ENCODE results near the gene THUMPD1. TPM values are rescaled to one million over a fixed set of nuclear protein-coding genes. Genes with fewer than 3 reads are reported as not detected.

Gene THUMPD1
- total and polyA plus RNA-seq, 2 experiments from 2014 or later = 44.6 to 93.0 TPM

DNA sequence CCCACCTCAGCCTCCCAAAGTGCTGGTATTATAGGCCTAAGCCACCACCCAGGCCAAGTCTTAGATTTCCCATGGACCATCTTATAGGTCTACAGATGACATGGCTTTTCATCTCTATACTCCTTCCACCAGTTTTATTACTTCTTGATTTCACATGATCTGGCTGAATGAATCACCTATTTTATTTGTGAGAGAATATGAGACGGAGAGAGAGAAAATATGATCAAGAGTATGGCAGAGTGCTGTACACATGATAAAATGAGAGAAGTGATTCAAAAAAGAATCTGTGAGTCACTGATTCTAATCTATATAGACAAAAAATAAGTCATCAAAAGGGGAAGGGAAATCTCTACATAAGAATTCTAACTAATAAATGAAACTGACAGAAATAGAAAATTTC is 57.8 kb downstream of the THUMPD1 start (continued):
- TF ChIP-seq EZH2phosphoT487 (IDR thresholded peaks at IDR 0.05; ENCODE audit: unreplicated experiment) = no peak
- TF ChIP-seq NANOG (IDR thresholded peaks at IDR 0.05; ENCODE audit: borderline replicate concordance) = no peak
- no peak for TF ChIP-seq JUNB (IDR thresholded peaks at IDR 0.05; ENCODE audit: unreplicated experiment)
- TF ChIP-seq POLR2AphosphoS5 (IDR thresholded peaks at IDR 0.05; ENCODE audit: low read depth) = no peak

Small RNA genes within 50 kb of the gene (small RNA-seq; reads per million reads assigned to genes)
- 0.10 reads per million for gene RNU6-944P (ENCODE audit: low replicate concordance)

Other genes starting within 250 kb of the THUMPD1 start
- gene ACSM2B, start 165.5 kb downstream of the THUMPD1 start, total RNA-seq (2014; rRNA removed; shearing (Covaris generic)) = not detected in 2 replicates
- gene ACSM2B, start 165.5 kb downstream of the THUMPD1 start, polyA plus RNA-seq (2016; fragmentation: Nextera tagmentation; extraction: Ambion mirVana) = not detected in 2 replicates
- 0.38 and 1.4 TPM in 2 replicates for gene ACSM1, start 44.1 kb downstream of the THUMPD1 start, total RNA-seq (2014; rRNA removed; shearing (Covaris generic))
- 0.26 and 0.34 TPM in 2 replicates for gene ACSM1, start 44.1 kb downstream of the THUMPD1 start, polyA plus RNA-seq (2016; fragmentation: Nextera tagmentation; extraction: Ambion mirVana)
- 8.7 and 13.4 TPM in 2 replicates for gene ACSM3, start 22.2 kb upstream of the THUMPD1 start, total RNA-seq (2014; rRNA removed; shearing (Covaris generic))
- 4.8 and 5.7 TPM in 2 replicates for gene ACSM3, start 22.2 kb upstream of the THUMPD1 start, polyA plus RNA-seq (2016; fragmentation: Nextera tagmentation; extraction: Ambion mirVana)
- 14.0 and 19.5 TPM in 2 replicates for gene ERI2, start 64.7 kb upstream of the THUMPD1 start, total RNA-seq (2014; rRNA removed; shearing (Covaris generic))
- gene ERI2, start 64.7 kb upstream of the THUMPD1 start, polyA plus RNA-seq (2016; fragmentation: Nextera tagmentation; extraction: Ambion mirVana) = 4.2 and 7.2 TPM in 2 replicates
- 5.9 and 6.9 TPM in 2 replicates for gene REXO5, start 64.7 kb upstream of the THUMPD1 start, total RNA-seq (2014; rRNA removed; shearing (Covaris generic))
- 5.4 and 6.5 TPM in 2 replicates for gene REXO5, start 64.7 kb upstream of the THUMPD1 start, polyA plus RNA-seq (2016; fragmentation: Nextera tagmentation; extraction: Ambion mirVana)
- 13.7 and 16.0 TPM in 2 replicates for gene DCUN1D3, start 158.5 kb upstream of the THUMPD1 start, total RNA-seq (2014; rRNA removed; shearing (Covaris generic))
- gene DCUN1D3, start 158.5 kb upstream of the THUMPD1 start, polyA plus RNA-seq (2016; fragmentation: Nextera tagmentation; extraction: Ambion mirVana) = 8.0 and 8.5 TPM in 2 replicates
- gene LYRM1, start 159.0 kb upstream of the THUMPD1 start, total RNA-seq (2014; rRNA removed; shearing (Covaris generic)) = 18.7 and 19.4 TPM in 2 replicates
- gene LYRM1, start 159.0 kb upstream of the THUMPD1 start, polyA plus RNA-seq (2016; fragmentation: Nextera tagmentation; extraction: Ambion mirVana) = 24.8 and 24.9 TPM in 2 replicates